ENCODE results near the gene KCNB1.
A peak's percentile ranks its signal among the peaks of the same experiment; 100 is the strongest.

KCNB1 gene

DNA sequence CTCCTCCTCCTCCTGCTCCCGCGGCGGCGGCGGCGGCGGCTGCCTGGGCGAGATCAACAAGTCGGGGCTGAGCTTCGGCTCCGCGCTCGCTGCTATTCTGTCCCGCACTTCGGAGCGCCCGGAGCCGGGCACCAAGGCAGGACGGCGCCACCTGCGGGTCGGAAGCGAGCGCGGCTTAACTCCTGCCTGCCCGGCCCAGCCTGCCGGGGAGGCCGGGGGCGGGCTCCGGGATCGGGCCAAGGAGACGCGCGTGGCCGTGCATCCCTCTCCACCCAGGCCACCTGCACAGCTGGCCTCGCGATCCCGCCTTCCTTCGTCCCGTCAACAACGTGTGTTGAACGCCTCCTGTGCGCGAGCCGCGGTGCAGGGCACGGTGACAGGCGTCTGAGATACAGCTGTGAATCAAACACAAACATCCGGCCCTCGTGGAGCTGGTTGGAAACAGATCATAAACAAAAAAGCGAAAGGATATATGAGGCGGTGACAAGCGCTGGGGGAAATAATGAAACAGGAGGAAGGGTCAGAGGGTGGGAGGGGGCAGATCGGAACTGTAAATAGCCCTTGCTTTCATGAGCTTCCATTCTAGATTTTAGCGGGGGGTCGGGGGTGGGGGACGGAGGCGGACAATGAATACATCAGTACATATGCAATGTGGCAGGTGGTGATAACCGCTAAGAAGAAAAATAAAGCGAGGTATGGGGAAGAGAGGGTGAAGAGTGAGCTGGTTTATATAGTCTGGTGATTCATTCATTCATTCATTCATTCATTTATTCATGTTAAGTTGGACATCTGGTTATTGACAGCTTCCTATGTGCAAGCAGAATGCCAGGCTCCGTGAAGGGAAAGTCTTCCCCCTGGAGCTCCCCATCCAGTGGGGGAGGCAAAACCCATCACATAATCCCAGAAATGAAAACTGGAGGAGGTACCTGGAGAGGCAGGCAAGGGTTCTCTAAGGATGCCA is 2.0 kb upstream of the KCNB1 start:
- TF ChIP-seq, protein P1, sequence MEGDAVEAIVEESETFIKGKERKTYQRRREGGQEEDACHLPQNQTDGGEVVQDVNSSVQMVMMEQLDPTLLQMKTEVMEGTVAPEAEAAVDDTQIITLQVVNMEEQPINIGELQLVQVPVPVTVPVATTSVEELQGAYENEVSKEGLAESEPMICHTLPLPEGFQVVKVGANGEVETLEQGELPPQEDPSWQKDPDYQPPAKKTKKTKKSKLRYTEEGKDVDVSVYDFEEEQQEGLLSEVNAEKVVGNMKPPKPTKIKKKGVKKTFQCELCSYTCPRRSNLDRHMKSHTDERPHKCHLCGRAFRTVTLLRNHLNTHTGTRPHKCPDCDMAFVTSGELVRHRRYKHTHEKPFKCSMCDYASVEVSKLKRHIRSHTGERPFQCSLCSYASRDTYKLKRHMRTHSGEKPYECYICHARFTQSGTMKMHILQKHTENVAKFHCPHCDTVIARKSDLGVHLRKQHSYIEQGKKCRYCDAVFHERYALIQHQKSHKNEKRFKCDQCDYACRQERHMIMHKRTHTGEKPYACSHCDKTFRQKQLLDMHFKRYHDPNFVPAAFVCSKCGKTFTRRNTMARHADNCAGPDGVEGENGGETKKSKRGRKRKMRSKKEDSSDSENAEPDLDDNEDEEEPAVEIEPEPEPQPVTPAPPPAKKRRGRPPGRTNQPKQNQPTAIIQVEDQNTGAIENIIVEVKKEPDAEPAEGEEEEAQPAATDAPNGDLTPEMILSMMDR (IDR thresholded peaks at IDR 0.05), result peak; percentile 89

DNA sequence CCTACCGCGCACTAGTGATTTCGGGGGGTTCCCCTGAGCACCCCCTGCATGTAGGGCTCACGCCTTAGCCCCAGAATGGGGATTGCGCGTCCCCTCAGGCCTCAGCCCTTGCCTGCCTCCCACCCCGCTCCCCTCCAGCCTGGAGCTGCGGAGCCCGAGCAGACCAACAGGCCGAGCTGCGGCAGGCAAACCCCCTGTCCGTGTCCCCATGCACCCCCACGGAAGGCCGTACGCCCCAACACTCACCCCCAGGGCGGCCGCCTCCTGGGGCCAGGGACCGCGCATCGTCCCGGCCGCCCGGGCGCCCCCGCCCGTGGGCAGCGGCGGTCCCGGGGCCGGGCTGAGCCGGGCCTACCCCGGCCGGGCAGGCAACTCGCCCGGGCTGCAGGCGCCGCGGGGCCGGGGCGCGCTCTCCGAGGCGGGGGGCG is 1.2 kb upstream of the KCNB1 start:
- TF ChIP-seq, protein P1 (IDR thresholded peaks at IDR 0.05), result no peak

DNA sequence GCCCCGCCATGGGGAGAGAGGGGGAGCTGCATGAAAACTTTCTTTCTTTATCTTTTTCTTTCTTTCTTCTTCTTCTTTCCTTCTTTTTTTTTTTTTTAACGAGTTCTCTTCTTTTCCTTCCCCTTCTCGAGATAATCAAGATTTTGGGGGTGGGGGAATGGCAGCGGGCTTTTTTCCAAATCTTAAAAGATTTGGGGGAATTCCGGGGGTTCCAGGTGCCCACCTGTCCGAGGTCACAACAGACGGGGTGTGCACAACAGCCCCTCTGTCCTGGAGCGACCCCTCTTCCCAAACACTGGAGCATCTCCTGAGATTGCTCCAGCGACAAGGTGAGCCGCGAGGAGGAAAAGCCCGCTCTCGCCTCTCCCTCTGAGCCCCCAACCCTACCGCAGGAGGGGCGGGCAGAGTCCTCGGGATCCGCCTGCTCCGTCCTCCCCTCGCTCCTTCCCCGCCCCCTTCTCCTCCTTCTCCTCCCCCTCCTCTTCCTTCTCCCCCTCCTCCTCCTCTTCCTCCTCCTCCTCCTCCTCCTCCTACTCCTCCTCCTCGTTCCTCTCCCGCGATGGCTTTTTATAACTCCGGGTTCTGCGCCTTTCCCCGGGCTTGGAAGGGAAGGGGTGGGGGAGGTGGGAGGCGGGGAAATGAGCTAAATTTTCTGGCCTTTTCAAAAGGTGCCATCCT is 689 bp upstream of the KCNB1 start:
- TF ChIP-seq, protein P1 (IDR thresholded peaks at IDR 0.05), result no peak

DNA sequence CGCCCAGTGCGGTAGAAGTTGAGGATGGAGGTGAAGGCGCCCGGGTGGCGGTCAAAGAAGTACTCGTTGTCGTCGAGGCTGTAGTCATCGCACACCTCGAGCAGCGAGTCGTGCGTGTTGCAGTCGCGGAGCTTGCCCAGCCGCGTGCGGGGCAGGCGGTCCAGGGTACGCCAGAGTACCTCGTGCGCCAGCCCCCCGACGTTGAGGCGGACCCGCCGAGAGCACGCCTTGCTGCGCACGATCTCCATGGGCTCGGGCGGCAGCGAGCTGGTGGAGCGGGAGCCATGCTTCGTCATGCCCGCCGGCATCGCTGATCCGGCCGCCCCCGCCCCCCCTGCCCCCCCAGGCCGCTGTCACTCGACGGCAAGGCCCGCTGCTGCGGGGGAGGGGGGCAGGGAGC is 295 bp downstream of the KCNB1 start:
- TF ChIP-seq, protein P1 (IDR thresholded peaks at IDR 0.05), result no peak

DNA sequence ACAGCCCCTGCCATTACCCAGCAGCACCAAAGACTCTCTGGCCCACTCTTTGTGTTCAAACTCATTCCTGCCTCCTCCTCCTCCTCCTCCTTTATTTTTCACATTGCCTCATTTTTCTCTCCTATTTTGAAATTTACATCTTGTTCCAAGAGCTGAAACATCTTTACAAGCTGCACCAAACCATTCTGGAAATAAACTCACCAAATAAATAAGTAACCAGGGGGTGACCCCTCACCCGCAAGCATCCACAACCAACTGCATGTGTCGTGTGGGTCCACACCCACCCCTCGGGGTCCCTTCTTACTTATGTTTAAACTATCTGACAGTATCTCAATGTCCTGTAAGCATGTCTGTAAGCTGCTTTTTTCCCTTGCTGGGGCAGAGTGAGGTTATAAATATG is 1.4 kb downstream of the KCNB1 start:
- TF ChIP-seq, protein P1 (IDR thresholded peaks at IDR 0.05), result no peak

DNA sequence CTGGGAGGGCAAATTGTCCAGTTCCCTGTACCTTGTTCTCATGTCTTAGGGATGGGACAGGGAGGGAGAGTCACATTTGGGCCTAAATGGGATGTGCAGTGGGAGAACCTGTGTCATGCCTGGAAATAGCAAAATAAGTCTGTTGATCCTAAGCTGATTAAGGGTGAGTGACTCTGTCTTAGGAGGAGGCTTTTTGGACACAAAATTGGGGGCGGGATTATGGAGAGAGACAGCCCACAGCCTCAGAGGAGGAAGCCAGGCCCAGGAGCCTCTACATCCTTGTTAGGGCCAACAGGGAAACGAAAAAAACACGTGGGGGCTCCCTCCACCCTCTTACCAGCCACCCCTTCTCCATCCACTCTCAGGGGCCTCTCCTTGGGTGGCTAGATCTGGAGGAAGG is 2.2 kb downstream of the KCNB1 start:
- TF ChIP-seq, protein P1 (IDR thresholded peaks at IDR 0.05), result no peak

DNA sequence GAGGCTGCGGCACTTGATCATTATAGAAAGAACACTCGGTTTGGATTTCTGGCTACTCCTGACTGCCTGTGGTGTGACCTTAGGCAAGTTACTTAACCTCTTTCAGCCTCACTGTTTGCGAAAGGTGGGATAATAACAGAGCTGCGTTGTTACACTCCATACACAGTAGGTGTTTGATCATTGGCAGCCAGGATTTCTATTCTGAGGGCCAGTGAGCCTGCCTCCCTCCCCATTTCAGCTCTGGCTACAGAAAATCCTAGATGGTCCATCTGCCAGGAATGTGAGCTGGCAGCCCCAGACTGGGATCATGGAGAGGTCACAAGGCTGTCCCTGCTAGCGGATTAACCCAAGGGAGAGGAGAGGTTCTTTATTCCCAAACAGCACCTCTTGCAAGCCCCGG is 2.7 kb downstream of the KCNB1 start:
- TF ChIP-seq, protein P1 (IDR thresholded peaks at IDR 0.05), result no peak
